Embryonic facial prominence (tissue), 1 donor: ENCODE measurements around the gene PRKCH.

Source experiments
- DNase-seq: peaks from one replicate; pipeline ENCODE4 v3.0.0-alpha.2; 2016; ENCODE audit errors: extremely low spot score

Gene PRKCH

DNA sequence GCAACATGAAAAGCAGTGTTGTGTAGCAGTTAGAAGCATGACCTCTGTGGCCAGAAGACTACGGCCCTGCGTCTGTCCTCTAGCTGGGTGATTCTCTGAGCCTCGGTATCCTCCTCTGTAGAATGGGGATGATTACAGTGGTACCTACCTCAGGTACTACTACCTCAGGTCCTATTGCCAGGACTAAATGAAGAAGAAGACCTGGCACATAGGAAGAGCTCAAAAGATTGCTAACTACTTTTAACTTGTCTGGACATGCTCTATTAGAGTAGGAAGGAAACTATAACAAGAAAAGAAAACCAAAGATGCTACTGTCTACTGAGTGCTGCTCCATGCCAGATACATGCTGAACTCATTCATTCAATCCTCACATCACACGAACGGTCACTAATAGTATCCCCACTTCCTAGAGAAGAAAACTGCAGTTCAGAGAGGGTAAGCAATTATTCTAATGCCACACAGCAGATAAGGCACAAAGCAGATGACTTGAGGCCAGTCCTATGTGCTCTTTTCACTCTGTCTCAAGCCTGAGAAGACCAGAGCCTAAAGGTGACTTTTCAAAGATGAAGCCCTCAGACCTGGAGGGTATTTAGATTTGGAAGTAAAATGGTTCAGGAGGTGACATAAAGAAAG is 265.8 kb downstream of the PRKCH start:
- DNase-seq = no peak

DNA sequence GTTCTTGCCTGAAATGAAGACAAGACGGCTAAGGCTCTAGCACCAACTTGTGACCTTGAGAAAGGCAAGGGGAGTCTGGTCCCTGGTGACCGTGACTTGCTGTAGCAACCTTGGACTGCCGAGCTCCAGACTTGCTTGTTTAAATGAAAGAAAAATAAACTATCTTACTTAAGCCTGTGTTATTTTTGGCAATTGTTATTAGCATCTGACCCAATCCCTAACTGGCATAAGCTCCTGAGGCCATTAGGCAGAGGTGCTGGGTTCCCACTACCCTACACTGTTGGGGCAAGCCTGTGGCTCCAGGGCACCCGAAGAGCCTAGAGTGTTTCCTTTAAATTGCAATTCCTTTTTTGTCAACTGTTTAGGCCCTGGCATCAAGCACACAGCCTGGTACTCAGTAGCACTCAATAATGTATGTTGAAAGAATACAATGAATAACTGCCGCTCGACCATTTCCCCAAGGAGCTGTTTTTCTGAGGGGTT is 267.1 kb downstream of the PRKCH start:
- DNase-seq = no peak

DNA sequence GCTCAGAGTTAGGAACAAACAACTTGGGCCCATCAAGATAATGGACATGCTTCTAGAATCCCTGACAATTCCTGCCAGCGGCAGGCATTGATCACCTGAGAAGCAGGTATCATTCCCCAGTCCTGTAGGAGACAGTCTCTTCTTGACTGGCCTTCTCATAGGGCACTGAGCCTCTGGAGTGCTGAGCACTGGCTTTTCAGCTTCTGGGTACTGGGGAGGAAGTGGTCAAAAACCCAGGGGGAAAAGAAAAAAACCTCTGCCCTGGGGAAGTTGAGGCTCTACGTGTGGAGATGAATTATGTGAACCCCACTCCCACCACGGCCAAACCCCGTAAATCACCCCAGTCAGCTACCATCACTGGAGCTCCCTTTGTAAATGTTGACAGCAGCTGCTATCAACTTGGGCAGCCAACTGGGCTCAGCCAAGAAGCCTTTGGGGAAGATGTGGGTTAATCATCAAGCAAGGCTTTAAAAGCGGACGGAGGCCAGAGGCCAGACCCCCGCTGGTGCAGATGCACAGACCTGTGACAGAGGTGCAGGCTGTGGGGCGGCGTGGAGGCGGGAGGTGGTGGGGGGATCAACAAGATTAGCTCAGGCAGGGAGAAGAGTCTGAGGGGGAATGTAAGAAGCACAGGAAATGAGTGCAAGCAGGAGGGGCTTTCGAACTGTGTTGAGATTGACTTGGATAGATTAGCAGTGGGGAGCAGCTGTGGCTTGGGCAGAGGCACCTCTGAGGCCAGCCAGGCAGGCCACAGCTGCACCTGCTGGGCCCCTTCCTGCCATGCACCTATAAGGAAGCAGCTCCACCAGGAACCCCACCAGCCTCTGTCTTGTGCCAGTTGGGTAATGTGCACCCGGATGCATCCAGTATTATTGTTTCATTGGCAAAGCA is 268.6 kb downstream of the PRKCH start:
- DNase-seq = no peak

DNA sequence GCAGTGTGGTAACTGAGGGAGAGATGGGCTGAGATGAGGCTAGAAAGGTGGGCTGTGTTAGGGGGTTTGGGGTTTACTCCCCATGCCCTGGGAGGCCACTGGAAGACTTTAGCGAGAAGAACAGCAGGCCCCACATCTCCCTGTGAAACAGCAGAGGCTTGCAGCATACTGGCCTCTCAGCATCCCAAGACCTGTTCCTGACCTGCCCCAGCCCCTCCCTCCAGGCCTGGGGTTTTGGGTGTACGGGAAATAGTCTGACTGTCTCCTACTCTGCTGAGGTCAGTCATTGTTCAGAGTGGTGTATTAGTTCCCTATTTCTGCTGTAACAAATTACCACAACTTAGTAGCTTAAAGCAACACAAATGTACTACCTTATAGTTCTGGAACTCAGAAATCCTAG is 270.5 kb downstream of the PRKCH start:
- DNase-seq = no peak

DNA sequence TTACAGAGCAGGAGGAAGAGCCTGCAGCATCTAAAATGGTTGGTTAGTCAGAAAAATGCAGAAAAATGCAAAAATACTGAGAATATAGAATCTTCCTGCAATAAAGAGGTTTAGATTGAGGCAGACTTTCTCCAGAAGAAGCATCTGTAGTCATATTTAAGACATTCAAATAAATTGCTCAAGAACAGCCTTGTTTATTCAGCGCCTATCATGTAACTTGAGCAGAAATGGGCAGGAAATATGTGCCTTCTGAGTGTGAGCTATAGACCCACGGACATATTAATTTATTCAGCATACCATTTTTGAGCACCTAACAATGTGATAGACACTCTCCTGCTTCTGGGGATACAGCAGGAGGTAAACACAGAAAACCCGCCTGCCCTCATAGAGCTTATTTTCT is 272.0 kb downstream of the PRKCH start:
- no peak for DNase-seq

GRCh38 chr14:61596990-61597389 is 275.6 kb downstream of the PRKCH start:
- DNase-seq = no peak

DNA sequence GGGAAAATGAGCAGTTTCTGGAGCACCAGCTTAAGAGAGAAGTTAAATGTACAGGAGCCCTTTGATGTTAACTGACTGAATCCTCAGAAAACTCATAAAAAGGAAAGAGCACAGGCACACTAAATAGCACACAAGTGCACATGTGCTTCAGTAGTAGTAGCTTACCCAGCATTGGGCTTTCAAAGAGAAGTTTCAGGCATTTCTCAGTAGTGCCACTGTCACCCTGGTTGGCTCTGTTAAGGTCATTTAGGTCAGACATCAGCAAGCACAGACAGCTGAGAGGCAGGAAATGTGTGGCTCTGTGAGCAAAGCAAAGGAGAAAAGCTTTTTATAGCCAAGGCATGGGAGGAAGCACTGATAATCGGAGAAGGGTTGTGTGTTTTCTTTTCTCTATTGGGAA is 277.6 kb downstream of the PRKCH start:
- no peak for DNase-seq

- DNase-seq = no peak
These were observed 278.6 kb downstream of the PRKCH start for GRCh38 chr14:61599942-61600341.
